Astrocyte (in vitro differentiated cells and primary cell): ENCODE data around the gene CELF4. TPM values are rescaled to one million over a fixed set of nuclear protein-coding genes. Genes with fewer than 3 reads are reported as not detected.

Source experiments
- DNase-seq: peaks from one replicate; pipeline ENCODE4 v3.0.0-alpha.2; 2010; ENCODE audit warnings: low read depth
- FAIRE-seq: peaks from 2 replicates; lab custom pipeline; 2011; peaks lifted over from hg19 to GRCh38; lab: Jason Lieb, UNC
- H2AFZ ChIP-seq: 2 replicates; pipeline ENCODE4 v1.6.0; 2012; ENCODE audit warnings: low read depth, low read length, inconsistent platforms
- H3K27ac ChIP-seq: 2 replicates; pipeline ENCODE4 v1.5.1; 2011; ENCODE audit warnings: low read depth, low read length, inconsistent platforms
- H3K27me3 ChIP-seq: 2 replicates; pipeline ENCODE4 v1.6.0; 2011; ENCODE audit warnings: low read length, inconsistent platforms; ENCODE audit not compliant: insufficient read depth
- H3K36me3 ChIP-seq: 2 replicates; pipeline ENCODE4 v1.5.1; 2011; ENCODE audit warnings: low read length, inconsistent platforms; ENCODE audit not compliant: insufficient read depth
- H3K4me1 ChIP-seq: 2 replicates; pipeline ENCODE4 v1.5.1; 2011; ENCODE audit warnings: low read length, inconsistent platforms; ENCODE audit not compliant: insufficient read depth
- H3K4me2 ChIP-seq: 2 replicates; pipeline ENCODE4 v1.6.0; 2012; ENCODE audit warnings: low read length, inconsistent platforms
- H3K4me3 ChIP-seq: 2 replicates; pipeline ENCODE4 v1.5.1; 2011; ENCODE audit warnings: low read depth, mild to moderate bottlenecking, low read length, inconsistent platforms; ENCODE audit not compliant: insufficient read depth
- H3K79me2 ChIP-seq: 2 replicates; pipeline ENCODE4 v1.6.0; 2012; ENCODE audit warnings: mild to moderate bottlenecking, low read length, inconsistent platforms; ENCODE audit not compliant: insufficient read depth
- H3K9ac ChIP-seq: 2 replicates; pipeline ENCODE4 v1.6.0; 2012; ENCODE audit warnings: mild to moderate bottlenecking, low read length, inconsistent platforms
- H3K9me3 ChIP-seq: 2 replicates; pipeline ENCODE4 v1.5.1; 2012; ENCODE audit warnings: low read depth, mild to moderate bottlenecking, low read length, inconsistent platforms; ENCODE audit not compliant: insufficient read depth
- H4K20me1 ChIP-seq: 2 replicates; pipeline ENCODE4 v1.6.0; 2012; ENCODE audit warnings: low read length, inconsistent platforms; ENCODE audit not compliant: insufficient read depth
- H3K27ac Mint-ChIP-seq: one replicate; pipeline ENCODE4 v1.8.0; 2021; ENCODE audit warnings: mild to moderate bottlenecking, mixed read lengths; ENCODE audit not compliant: unreplicated experiment
- H3K27me3 Mint-ChIP-seq: one replicate; pipeline ENCODE4 v1.8.0; 2021; ENCODE audit warnings: low read depth, mixed read lengths; ENCODE audit not compliant: unreplicated experiment
- H3K36me3 Mint-ChIP-seq: one replicate; pipeline ENCODE4 v1.8.0; 2021; ENCODE audit warnings: low read depth, mixed read lengths; ENCODE audit not compliant: unreplicated experiment
- H3K4me1 Mint-ChIP-seq: one replicate; pipeline ENCODE4 v1.8.0; 2021; ENCODE audit warnings: low read depth, mixed read lengths; ENCODE audit not compliant: unreplicated experiment
- H3K4me3 Mint-ChIP-seq: one replicate; pipeline ENCODE4 v1.8.0; 2021; ENCODE audit warnings: mild to moderate bottlenecking, moderate library complexity, mixed read lengths; ENCODE audit not compliant: unreplicated experiment
- H3K9me3 Mint-ChIP-seq: one replicate; pipeline ENCODE4 v1.8.0; 2021; ENCODE audit warnings: mild to moderate bottlenecking, mixed read lengths; ENCODE audit not compliant: unreplicated experiment
- CTCF ChIP-seq: IDR thresholded peaks from 2 replicates; pipeline ENCODE4 v1.5.1; 2011; ENCODE audit warnings: low read depth, mild to moderate bottlenecking, inconsistent platforms, low read length, moderate library complexity; ENCODE audit not compliant: insufficient read depth
- EZH2 ChIP-seq: IDR thresholded peaks from 2 replicates; pipeline ENCODE4 v1.6.1; 2012; ENCODE audit warnings: mild to moderate bottlenecking, low read length, inconsistent platforms; ENCODE audit not compliant: insufficient read depth
- total RNA-seq: library from RNA; stranded (reverse); gene quantifications from 2 replicates; pipeline ENCODE4 v1.2.1, GENCODE V29; 2021

CELF4 gene
- total RNA-seq, 1 donor from 2014 or later: 0.16 TPM

- no peak for DNase-seq
These were observed 270.6 kb downstream of the CELF4 start for GRCh38 chr18:37294951-37295350.

GRCh38 chr18:37293359-37293758 lies 272.2 kb downstream of the CELF4 start:
- no peaks in the 10 kb centered on the region for H3K4me1 Mint-ChIP-seq
- DNase-seq: no peak
- no peaks in the 10 kb centered on the region for H3K36me3 Mint-ChIP-seq
- H3K27me3 Mint-ChIP-seq: peaks cover 34% of the 10 kb centered on the region
- H3K4me1 ChIP-seq: no peaks in the 10 kb centered on the region
- H3K27ac Mint-ChIP-seq: no peak overlapping the region
- H3K79me2 ChIP-seq: no peaks in the 10 kb centered on the region
- H3K4me2 ChIP-seq: no peak overlapping the region
- H2AFZ ChIP-seq: no peak overlapping the region
- FAIRE-seq: no peak
- H3K36me3 ChIP-seq: no peaks in the 10 kb centered on the region
- H4K20me1 ChIP-seq: no peaks in the 10 kb centered on the region
- no peaks in the 10 kb centered on the region for H3K27me3 ChIP-seq
- H3K4me3 ChIP-seq: no peak overlapping the region
- H3K9me3 Mint-ChIP-seq: no peaks in the 10 kb centered on the region
- no peak overlapping the region for H3K27ac ChIP-seq
- no peaks in the 10 kb centered on the region for H3K9me3 ChIP-seq
- TF ChIP-seq CTCF (no peak), EZH2 (no peak)
- no peak overlapping the region for H3K4me3 Mint-ChIP-seq
- H3K9ac ChIP-seq: no peak overlapping the region

More at GRCh38 chr18:37294951-37295350, 270.6 kb downstream of the CELF4 start:
- Histone ChIP-seq H3K27ac (no peak overlapping the region), H3K4me2 (no peak overlapping the region), H3K36me3 (no peaks in the 10 kb centered on the region), H3K4me3 (no peak overlapping the region), H3K9ac (no peak overlapping the region), H3K27me3 (no peaks in the 10 kb centered on the region), H3K79me2 (no peaks in the 10 kb centered on the region), H4K20me1 (no peaks in the 10 kb centered on the region), H3K4me1 (peaks cover 11% of the 10 kb centered on the region), H3K9me3 (no peaks in the 10 kb centered on the region), H2AFZ (no peak overlapping the region)
- Mint-ChIP-seq H3K36me3 (no peaks in the 10 kb centered on the region), H3K27ac (no peak overlapping the region), H3K27me3 (peaks cover 30% of the 10 kb centered on the region), H3K9me3 (no peaks in the 10 kb centered on the region), H3K4me1 (peaks cover 13% of the 10 kb centered on the region), H3K4me3 (no peak overlapping the region)
- no peak for FAIRE-seq
- TF ChIP-seq CTCF (peak; percentile 25), EZH2 (no peak)

- FAIRE-seq (no peak), DNase-seq (no peak)
- no peak overlapping the region for H3K4me2 ChIP-seq
- H3K4me3 ChIP-seq: no peak overlapping the region
- H2AFZ ChIP-seq: no peak overlapping the region
- no peaks in the 10 kb centered on the region for H4K20me1 ChIP-seq
- Mint-ChIP-seq H3K4me3 (no peak overlapping the region), H3K4me1 (no peaks in the 10 kb centered on the region), H3K9me3 (no peaks in the 10 kb centered on the region), H3K27ac (no peak overlapping the region), H3K36me3 (no peaks in the 10 kb centered on the region), H3K27me3 (peaks cover 43% of the 10 kb centered on the region)
- no peak for TF ChIP-seq CTCF
- no peak for TF ChIP-seq EZH2
- no peak overlapping the region for H3K9ac ChIP-seq
- H3K36me3 ChIP-seq: no peaks in the 10 kb centered on the region
- H3K9me3 ChIP-seq: no peaks in the 10 kb centered on the region
- no peaks in the 10 kb centered on the region for H3K4me1 ChIP-seq
- no peaks in the 10 kb centered on the region for H3K79me2 ChIP-seq
- H3K27me3 ChIP-seq: no peaks in the 10 kb centered on the region
- no peak overlapping the region for H3K27ac ChIP-seq
These were observed 276.2 kb downstream of the CELF4 start for GRCh38 chr18:37289423-37289822.
